ENCODE results near the gene RFX8. TPM values are rescaled to one million over a fixed set of nuclear protein-coding genes. Genes with fewer than 3 reads are reported as not detected.

RFX8 gene
- total and polyA plus RNA-seq, 2 of the 8 experiments (the other 6 are each of a cell fraction or from before 2014, with no cell fraction given) = 0.60 to 0.97 TPM

DNA sequence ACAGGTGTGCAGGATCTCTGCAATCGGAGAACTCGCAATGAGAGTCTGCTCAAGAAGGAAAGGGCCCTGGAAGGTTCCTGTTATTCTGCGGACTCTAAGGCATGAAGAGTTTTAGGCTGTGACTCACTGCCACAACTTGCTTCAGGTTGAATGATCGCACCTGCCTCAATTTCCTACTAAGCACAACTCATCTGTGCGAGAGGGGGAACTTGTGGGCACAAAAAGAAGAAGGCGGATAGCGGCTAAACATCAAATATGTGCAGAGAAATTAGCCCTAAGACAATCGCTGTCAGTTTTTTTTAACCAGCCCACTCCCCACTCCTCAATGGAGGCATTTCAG lies 73.6 kb downstream of the RFX8 start:
- no peaks in the 10 kb centered on the region for H4K20me1 ChIP-seq (replicated peaks in 1 of 2; ENCODE audit: control insufficient read depth in 1 of 2, insufficient read depth in 2 of 2, low read length in 2 of 2)
- H3K4ac ChIP-seq (replicated peaks; ENCODE audit: insufficient read length, low read depth, low read length) = no peak overlapping the region
- no peak overlapping the region for H3K23ac ChIP-seq (ENCODE audit: insufficient read length)
- no peak overlapping the region for H2BK120ac ChIP-seq (replicated peaks; ENCODE audit: low read depth, low read length)
- no peak overlapping the region for H3K9ac ChIP-seq (replicated peaks in 1 of 4; ENCODE audit: extremely low read depth in 1 of 4, low read depth in 3 of 4, low read length in 3 of 4)
- ChIA-PET CTCF (ENCODE audit: partially characterized antibody) (interaction anchor here (0.9 to 5.4 kb wide), 4 partner anchors 8 to 51 kb away, joined by 3 to 32 read pairs (median 4); partner anchors contain the start of gene CREG2), POLR2A (ENCODE audit: partially characterized antibody) (no interaction called here)
- H3K4me3 ChIP-seq (ENCODE audit: extremely low read depth in 1 of 4, insufficient read depth in 2 of 4, low read depth in 3 of 4, low read length in 4 of 4) = no peak overlapping the region
- no peak overlapping the region for H3K4me2 ChIP-seq (ENCODE audit: insufficient read depth in 1 of 2, low read depth in 2 of 2, low read length in 2 of 2)
- H3K79me1 ChIP-seq (ENCODE audit: low read depth, low read length) = no peaks in the 10 kb centered on the region
- no peak overlapping the region for H2BK20ac ChIP-seq (ENCODE audit: low read length)
- no peak overlapping the region for H3K56ac ChIP-seq (replicated peaks; ENCODE audit: insufficient read length, low read depth, low read length)
- no peak overlapping the region for H4K8ac ChIP-seq (ENCODE audit: extremely low read depth, insufficient read depth, low read length)
- no peak overlapping the region for H4K5ac ChIP-seq (ENCODE audit: insufficient read length, low read depth, low read length)
- DNase-seq (ENCODE audit: low read depth in 1 of 2, low spot score in 2 of 2) = no peak
- H2BK5ac ChIP-seq (ENCODE audit: low read depth, low read length) = no peak overlapping the region
- H3K27me3 ChIP-seq (replicated peaks in 1 of 4; ENCODE audit: control insufficient read depth in 3 of 4, extremely low read depth in 1 of 4, insufficient read depth in 3 of 4, low read length in 3 of 4) = no peaks in the 10 kb centered on the region
- peaks cover 1 to 7% (median 3%) of the 10 kb centered on the region in 4 experiments; a peak in 4 of 7 replicates for H3K4me1 ChIP-seq (replicated peaks in 1 of 4; ENCODE audit: control insufficient read depth in 3 of 4, insufficient read depth in 4 of 4, low read length in 3 of 4)
- no peak for FAIRE-seq
- no peak overlapping the region for H2BK12ac ChIP-seq (ENCODE audit: low read depth, low read length)
- H2AK5ac ChIP-seq (ENCODE audit: low read depth, low read length) = no peak overlapping the region
- H3K36me3 ChIP-seq (ENCODE audit: control insufficient read depth in 2 of 4, insufficient read depth in 4 of 4, low read length in 3 of 4) = no peaks in the 10 kb centered on the region
- H3K23me2 ChIP-seq (ENCODE audit: low read depth, low read length) = no peaks in the 10 kb centered on the region
- no peak overlapping the region for H4K91ac ChIP-seq (replicated peaks; ENCODE audit: insufficient read length, low read length)
- 87% methylated on average over 8 of the region's 8 CpGs; no CpG with 5 or more reads in 1 of the 2 experiments for WGBS, 2 experiments (ENCODE audit: extremely low coverage in 1 of 2, insufficient coverage in 1 of 2, insufficient read length in 1 of 2, insufficient replicate concordance in 2 of 2, low coverage in 1 of 2, low lambda C conversion rate in 2 of 2, missing lambda C conversion rate in 1 of 2)
- no peak overlapping the region for H3K14ac ChIP-seq (ENCODE audit: insufficient read length)
- H3K18ac ChIP-seq (ENCODE audit: extremely low read depth, low read length) = no peak overlapping the region
- H3K27ac ChIP-seq (ENCODE audit: low read depth, low read length) = no peak overlapping the region
- no peak overlapping the region for H2BK15ac ChIP-seq (ENCODE audit: low read length)
- no peaks in the 10 kb centered on the region for H3K9me3 ChIP-seq (ENCODE audit: insufficient read depth in 2 of 2, low read depth in 1 of 2, low read length in 1 of 2)
- no peaks in the 10 kb centered on the region for H3K79me2 ChIP-seq (ENCODE audit: control insufficient read depth in 1 of 2, insufficient read depth in 2 of 2, low read length in 2 of 2)
- no peak overlapping the region for H2AFZ ChIP-seq (ENCODE audit: low read length)
- TF ChIP-seq CEBPB (IDR thresholded peaks at IDR 0.05; ENCODE audit: low read depth, low read length) = no peak
- no peak for TF ChIP-seq SIX5 (IDR thresholded peaks at IDR 0.05; ENCODE audit: low read depth, low read length)
- TF ChIP-seq, protein P1, sequence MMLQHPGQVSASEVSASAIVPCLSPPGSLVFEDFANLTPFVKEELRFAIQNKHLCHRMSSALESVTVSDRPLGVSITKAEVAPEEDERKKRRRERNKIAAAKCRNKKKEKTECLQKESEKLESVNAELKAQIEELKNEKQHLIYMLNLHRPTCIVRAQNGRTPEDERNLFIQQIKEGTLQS (IDR thresholded peaks at IDR 0.05; ENCODE audit: insufficient read depth, low read depth, low read length) = no peak
- no peak for TF ChIP-seq CREB1 (IDR thresholded peaks at IDR 0.05)

All from H1 (cell line).